SK-N-SH (cell line): ENCODE data around the gene AGR3.

Experiments used
- EZH2phosphoT487 ChIP-seq: fragments of 200-600 bp; sonication (generic); IDR thresholded peaks from 2 replicates; pipeline ENCODE4 v1.6.1; 2017; ENCODE audit warnings: low read depth, mixed run types, mild to moderate bottlenecking, antibody characterized with exemption, moderate library complexity, borderline replicate concordance
- GABPA ChIP-seq: IDR thresholded peaks from 2 replicates; pipeline ENCODE4 v1.4.0; 2012; ENCODE audit warnings: low read depth, mild to moderate bottlenecking
- MAX ChIP-seq: IDR thresholded peaks from 2 replicates; pipeline ENCODE4 v1.4.0; 2012; ENCODE audit warnings: low read depth
- POLR2AphosphoS5 ChIP-seq: IDR thresholded peaks from 2 replicates; pipeline ENCODE4 v1.6.1; 2012; ENCODE audit warnings: low read depth, low read length
- REST ChIP-seq: IDR thresholded peaks from 2 replicates; pipeline ENCODE4 v1.6.1; 2012; ENCODE audit warnings: mild to moderate bottlenecking, low read depth, low read length, moderate library complexity
- YY1 ChIP-seq: IDR thresholded peaks from 2 replicates; pipeline ENCODE4 v1.4.0; 2012; ENCODE audit warnings: low read depth, mild to moderate bottlenecking
- TF ChIP-seq, protein P1 (sequence below): fragments of 200-600 bp; sonication (generic); IDR thresholded peaks from 2 replicates; pipeline ENCODE4 v1.6.1; 2017; ENCODE audit warnings: antibody characterized with exemption, mild to moderate bottlenecking, moderate library complexity
- TF ChIP-seq, protein P2 (sequence below): IDR thresholded peaks from 2 replicates; pipeline ENCODE4 v1.4.0; 2012; ENCODE audit warnings: low read depth, borderline replicate concordance

GRCh38 chr7:16915405-16915804 lies 33.6 kb upstream of the AGR3 start:
- TF ChIP-seq, protein P1, sequence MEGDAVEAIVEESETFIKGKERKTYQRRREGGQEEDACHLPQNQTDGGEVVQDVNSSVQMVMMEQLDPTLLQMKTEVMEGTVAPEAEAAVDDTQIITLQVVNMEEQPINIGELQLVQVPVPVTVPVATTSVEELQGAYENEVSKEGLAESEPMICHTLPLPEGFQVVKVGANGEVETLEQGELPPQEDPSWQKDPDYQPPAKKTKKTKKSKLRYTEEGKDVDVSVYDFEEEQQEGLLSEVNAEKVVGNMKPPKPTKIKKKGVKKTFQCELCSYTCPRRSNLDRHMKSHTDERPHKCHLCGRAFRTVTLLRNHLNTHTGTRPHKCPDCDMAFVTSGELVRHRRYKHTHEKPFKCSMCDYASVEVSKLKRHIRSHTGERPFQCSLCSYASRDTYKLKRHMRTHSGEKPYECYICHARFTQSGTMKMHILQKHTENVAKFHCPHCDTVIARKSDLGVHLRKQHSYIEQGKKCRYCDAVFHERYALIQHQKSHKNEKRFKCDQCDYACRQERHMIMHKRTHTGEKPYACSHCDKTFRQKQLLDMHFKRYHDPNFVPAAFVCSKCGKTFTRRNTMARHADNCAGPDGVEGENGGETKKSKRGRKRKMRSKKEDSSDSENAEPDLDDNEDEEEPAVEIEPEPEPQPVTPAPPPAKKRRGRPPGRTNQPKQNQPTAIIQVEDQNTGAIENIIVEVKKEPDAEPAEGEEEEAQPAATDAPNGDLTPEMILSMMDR = no peak
- TF ChIP-seq YY1 (no peak), GABPA (no peak), EZH2phosphoT487 (no peak), REST (no peak), MAX (no peak), POLR2AphosphoS5 (no peak)
- TF ChIP-seq, protein P2, sequence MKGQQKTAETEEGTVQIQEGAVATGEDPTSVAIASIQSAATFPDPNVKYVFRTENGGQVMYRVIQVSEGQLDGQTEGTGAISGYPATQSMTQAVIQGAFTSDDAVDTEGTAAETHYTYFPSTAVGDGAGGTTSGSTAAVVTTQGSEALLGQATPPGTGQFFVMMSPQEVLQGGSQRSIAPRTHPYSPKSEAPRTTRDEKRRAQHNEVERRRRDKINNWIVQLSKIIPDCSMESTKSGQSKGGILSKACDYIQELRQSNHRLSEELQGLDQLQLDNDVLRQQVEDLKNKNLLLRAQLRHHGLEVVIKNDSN = no peak
